Suprapubic skin (tissue), 4 donors: ENCODE data around the gene POU3F2. TPM values are rescaled to one million over a fixed set of nuclear protein-coding genes. Genes with fewer than 3 reads are reported as not detected.
A peak's percentile ranks its signal among the peaks of the same experiment; 100 is the strongest.

Experiments used
- DNase-seq, 2 donors: peaks; one replicate each; pipeline ENCODE4 v3.0.0-alpha.2; 2019; ENCODE audit warnings: low spot score in 2 of 2
- H3K27ac ChIP-seq: fragments of 200-600 bp; sonication (generic); one replicate; pipeline ENCODE4 v1.5.1; 2019
- H3K27me3 ChIP-seq: fragments of 200-600 bp; sonication (generic); one replicate; pipeline ENCODE4 v1.5.1; 2019
- H3K36me3 ChIP-seq: fragments of 200-600 bp; sonication (generic); one replicate; pipeline ENCODE4 v1.5.1; 2019
- H3K4me1 ChIP-seq: fragments of 200-600 bp; sonication (generic); one replicate; pipeline ENCODE4 v1.5.1; 2019
- H3K4me3 ChIP-seq: fragments of 200-600 bp; sonication (generic); one replicate; pipeline ENCODE4 v1.5.1; 2019; ENCODE audit warnings: mild to moderate bottlenecking
- H3K9me3 ChIP-seq: fragments of 200-600 bp; sonication (generic); one replicate; pipeline ENCODE4 v1.5.1; 2019
- CTCF ChIP-seq, 2 donors: fragments of 200-600 bp in 1 of 2; fragments of 450-650 bp in 1 of 2; sonication (generic) in 1 of 2; IDR thresholded peaks; one replicate each; pipeline ENCODE4 v1.5.1; 2016 to 2019; ENCODE audit warnings: antibody characterized with exemption in 2 of 2, mild to moderate bottlenecking in 1 of 2, moderate library complexity in 1 of 2
- EP300 ChIP-seq: sonication (generic); formaldehyde crosslinking; IDR thresholded peaks from one replicate; pipeline ENCODE4 v1.6.1; 2017; ENCODE audit warnings: antibody characterized with exemption
- POLR2A ChIP-seq, 2 donors: fragments of 450-650 bp; IDR thresholded peaks; one replicate each; pipeline ENCODE4 v1.6.1; 2017; ENCODE audit warnings: antibody characterized with exemption in 2 of 2, mild to moderate bottlenecking in 2 of 2, moderate library complexity in 2 of 2
- POLR2AphosphoS5 ChIP-seq, 3 donors: sonication (generic); formaldehyde crosslinking; IDR thresholded peaks; one replicate each; pipeline ENCODE4 v1.6.1; 2017; ENCODE audit warnings: antibody characterized with exemption in 3 of 3
- WGBS: methylation state at CpG from one replicate; pipeline ENCODE4 v1.1.5; 2018; 5-methylcytosine and 5-hydroxymethylcytosine counted together
- total RNA-seq, 4 donors: library from RNA; depleted of rRNA; stranded (reverse); fragments of >200 nt; gene quantifications; one replicate each; pipeline ENCODE4 v1.1.0, GENCODE V29; 2016

Gene POU3F2
- not detected for total RNA-seq

- TF ChIP-seq POLR2AphosphoS5 (IDR thresholded peaks at IDR 0.05) (no peak), EP300 (no peak), CTCF (IDR thresholded peaks at IDR 0.05) (no peak), POLR2A (IDR thresholded peaks at IDR 0.05) (no peak)
- 1% methylated on average over 69 of the region's 83 CpGs for WGBS
- H3K27ac ChIP-seq = no peak within 1 kb of the TSS
- H3K4me3 ChIP-seq = peak within 1 kb of the TSS; percentile 62
- peaks cover 49% of the 10 kb centered on the region for H3K4me1 ChIP-seq
- no peaks in the 10 kb centered on the region for H3K9me3 ChIP-seq
- H3K36me3 ChIP-seq = no peaks in the 10 kb centered on the region
- peak; percentile 72 to 77 for DNase-seq
- H3K27me3 ChIP-seq = peaks cover 96% of the 10 kb centered on the region
Measured at GRCh38 chr6:98834060-98835031, at the start of gene POU3F2. TSS of gene POU3F2 (plus strand) at chr6:98834574. CDS start at chr6:98834874, 300 bp downstream.

GRCh38 chr6:98787435-98787834, 46.9 kb upstream of the POU3F2 start:
- no peaks in the 10 kb centered on the region for H3K36me3 ChIP-seq
- no peaks in the 10 kb centered on the region for H3K4me1 ChIP-seq
- no peak overlapping the region for H3K4me3 ChIP-seq
- H3K27ac ChIP-seq = no peak overlapping the region
- DNase-seq = no peak
- H3K27me3 ChIP-seq = peaks cover 22% of the 10 kb centered on the region
- no peak for TF ChIP-seq CTCF (IDR thresholded peaks at IDR 0.05)
- no peak for TF ChIP-seq EP300
- no peak for TF ChIP-seq POLR2AphosphoS5 (IDR thresholded peaks at IDR 0.05)
- TF ChIP-seq POLR2A (IDR thresholded peaks at IDR 0.05) = no peak
- WGBS = 62% methylated on average over 8 of the region's 8 CpGs
- no peaks in the 10 kb centered on the region for H3K9me3 ChIP-seq

- WGBS = 24% methylated on average over 15 of the region's 15 CpGs
- DNase-seq = no peak
- H3K27me3 ChIP-seq = peaks cover 22% of the 10 kb centered on the region
Measured at GRCh38 chr6:98787961-98788360, 46.4 kb upstream of the POU3F2 start.

GRCh38 chr6:98794307-98794842, 40.0 kb upstream of the POU3F2 start:
- H3K27ac ChIP-seq = no peak overlapping the region
- TF ChIP-seq POLR2A (IDR thresholded peaks at IDR 0.05) (no peak), CTCF (IDR thresholded peaks at IDR 0.05) (no peak), EP300 (no peak), POLR2AphosphoS5 (IDR thresholded peaks at IDR 0.05) (no peak)
- peaks cover 4% of the 10 kb centered on the region for H3K27me3 ChIP-seq
- DNase-seq = no peak
- 55% methylated on average over 4 of the region's 4 CpGs for WGBS
- H3K4me1 ChIP-seq = no peaks in the 10 kb centered on the region
- H3K36me3 ChIP-seq = no peaks in the 10 kb centered on the region
- H3K9me3 ChIP-seq = no peaks in the 10 kb centered on the region
- no peak overlapping the region for H3K4me3 ChIP-seq

More at GRCh38 chr6:98787961-98788360, 46.4 kb upstream of the POU3F2 start:
- Histone ChIP-seq H3K36me3 (no peaks in the 10 kb centered on the region), H3K4me3 (no peak overlapping the region), H3K4me1 (no peaks in the 10 kb centered on the region), H3K9me3 (no peaks in the 10 kb centered on the region), H3K27ac (no peak overlapping the region)
- TF ChIP-seq CTCF (IDR thresholded peaks at IDR 0.05) (no peak), EP300 (no peak), POLR2AphosphoS5 (IDR thresholded peaks at IDR 0.05) (no peak), POLR2A (IDR thresholded peaks at IDR 0.05) (no peak)
